SJCRH30 (cell line): ENCODE results near the gene ASPA. TPM values are rescaled to one million over a fixed set of nuclear protein-coding genes. Genes with fewer than 3 reads are reported as not detected.
"Not testable (repeated sequence)": the region's sequence is repeated elsewhere in the genome, so short reads cannot be mapped to it uniquely, and the experiment has no call there.

Experiments used
- DNase-seq, 2 experiments: peaks; one replicate each; pipeline ENCODE4 v3.0.0-alpha.2; 2015 to 2020
- H3K27ac ChIP-seq: fragments of 250-450 bp; sonication (Bioruptor Pico); 2 replicates; pipeline ENCODE4 v1.5.1; 2020; ENCODE audit warnings: mild to moderate bottlenecking, moderate library complexity
- H3K27me3 ChIP-seq: fragments of 250-450 bp; sonication (Bioruptor Pico); 2 replicates; pipeline ENCODE4 v1.5.1; 2020; ENCODE audit warnings: mild to moderate bottlenecking, moderate library complexity
- H3K36me3 ChIP-seq: fragments of 250-450 bp; sonication (Bioruptor Pico); 2 replicates; pipeline ENCODE4 v1.5.1; 2020; ENCODE audit warnings: mild to moderate bottlenecking, moderate library complexity
- H3K4me1 ChIP-seq: fragments of 250-450 bp; sonication (Bioruptor Pico); 2 replicates; pipeline ENCODE4 v1.5.1; 2020; ENCODE audit warnings: mild to moderate bottlenecking, moderate library complexity
- H3K4me3 ChIP-seq: fragments of 250-450 bp; sonication (Bioruptor Pico); 2 replicates; pipeline ENCODE4 v1.5.1; 2020; ENCODE audit warnings: mild to moderate bottlenecking, moderate library complexity
- H3K9me3 ChIP-seq: fragments of 250-450 bp; sonication (Bioruptor Pico); replicated peaks from 2 replicates; pipeline ENCODE4 v1.5.1; 2020; ENCODE audit warnings: mild to moderate bottlenecking, moderate library complexity
- total RNA-seq: library from RNA; depleted of rRNA; stranded (reverse); fragments of >200 nt; shearing (Covaris generic); gene quantifications from 2 replicates; pipeline ENCODE4 v1.2.3, GENCODE V29; 2014; rRNA removed

ASPA gene
- 0.02 TPM in 1 of 2 replicates, not detected in the other for total RNA-seq

GRCh38 chr17:3475812-3476610 lies at the start of gene ASPA:
TSS of gene ASPA (plus strand) at chr17:3475997. CDS start at chr17:3476160, 163 bp downstream.
- Histone ChIP-seq H3K36me3 (no peaks in the 10 kb centered on the region), H3K27ac (no peak within 1 kb of the TSS), H3K9me3 (no peaks in the 10 kb centered on the region), H3K27me3 (no peaks in the 10 kb centered on the region), H3K4me1 (no peaks in the 10 kb centered on the region), H3K4me3 (no peak within 1 kb of the TSS)
- no peak for DNase-seq

- not testable (repeated sequence) for H3K4me1 ChIP-seq, H3K9me3 ChIP-seq, H3K4me3 ChIP-seq, H3K27ac ChIP-seq, H3K36me3 ChIP-seq, H3K27me3 ChIP-seq
- DNase-seq = peak; percentile 31 to 36
Measured at GRCh38 chr17:3433215-3433614, 42.6 kb upstream of the ASPA start.

GRCh38 chr17:3433741-3434140 lies 42.1 kb upstream of the ASPA start, which contains the start of gene OR1E2:
TSS of gene OR1E2 (minus strand) at chr17:3433841. CDS start at chr17:3433841, 0 bp downstream.
- DNase-seq = no peak
- Histone ChIP-seq H3K4me3 (no peak within 1 kb of the TSS), H3K27me3 (no peaks in the 10 kb centered on the region), H3K36me3 (no peaks in the 10 kb centered on the region), H3K4me1 (no peaks in the 10 kb centered on the region), H3K27ac (no peak within 1 kb of the TSS), H3K9me3 (no peaks in the 10 kb centered on the region)

GRCh38 chr17:3438368-3438767 lies 37.4 kb upstream of the ASPA start:
- no peak overlapping the region for H3K4me3 ChIP-seq
- no peak for DNase-seq
- no peaks in the 10 kb centered on the region for H3K4me1 ChIP-seq
- no peaks in the 10 kb centered on the region for H3K36me3 ChIP-seq
- no peaks in the 10 kb centered on the region for H3K27me3 ChIP-seq
- H3K9me3 ChIP-seq = no peaks in the 10 kb centered on the region
- no peak overlapping the region for H3K27ac ChIP-seq

- Histone ChIP-seq H3K27me3 (no peaks in the 10 kb centered on the region), H3K4me1 (no peaks in the 10 kb centered on the region)
- DNase-seq = no peak
Measured at GRCh38 chr17:3440451-3440850, 35.3 kb upstream of the ASPA start.

GRCh38 chr17:3447625-3448024 lies 28.2 kb upstream of the ASPA start:
- H3K27ac ChIP-seq = no peak overlapping the region
- no peak overlapping the region for H3K4me3 ChIP-seq
- no peaks in the 10 kb centered on the region for H3K27me3 ChIP-seq
- no peaks in the 10 kb centered on the region for H3K9me3 ChIP-seq
- DNase-seq = peak in 1 of 2 experiments; percentile 2
- H3K36me3 ChIP-seq = no peaks in the 10 kb centered on the region
- H3K4me1 ChIP-seq = no peaks in the 10 kb centered on the region

More at GRCh38 chr17:3440451-3440850, 35.3 kb upstream of the ASPA start:
- Histone ChIP-seq H3K4me3 (no peak overlapping the region), H3K27ac (no peak overlapping the region), H3K9me3 (no peaks in the 10 kb centered on the region), H3K36me3 (no peaks in the 10 kb centered on the region)

GRCh38 chr17:3448059-3448665 lies 27.6 kb upstream of the ASPA start:
- H3K36me3 ChIP-seq = no peaks in the 10 kb centered on the region
- DNase-seq = no peak

GRCh38 chr17:3466355-3466754 lies 9.4 kb upstream of the ASPA start:
- not testable (repeated sequence) for H3K4me1 ChIP-seq, DNase-seq, H3K36me3 ChIP-seq, H3K27ac ChIP-seq, H3K4me3 ChIP-seq, H3K27me3 ChIP-seq, H3K9me3 ChIP-seq

More at GRCh38 chr17:3448059-3448665, 27.6 kb upstream of the ASPA start:
- Histone ChIP-seq H3K9me3 (no peaks in the 10 kb centered on the region), H3K27me3 (no peaks in the 10 kb centered on the region), H3K27ac (no peak overlapping the region), H3K4me1 (no peaks in the 10 kb centered on the region), H3K4me3 (no peak overlapping the region)

GRCh38 chr17:3469529-3469928 lies 6.3 kb upstream of the ASPA start:
- Histone ChIP-seq H3K4me1 (no peaks in the 10 kb centered on the region), H3K27me3 (no peaks in the 10 kb centered on the region), H3K27ac (no peak overlapping the region), H3K4me3 (no peak overlapping the region), H3K9me3 (no peaks in the 10 kb centered on the region), H3K36me3 (no peaks in the 10 kb centered on the region)
- DNase-seq = no peak

- no peak within 1 kb of the TSS for H3K4me3 ChIP-seq
- DNase-seq = no peak
- no peak within 1 kb of the TSS for H3K27ac ChIP-seq
- H3K27me3 ChIP-seq = no peaks in the 10 kb centered on the region
- H3K4me1 ChIP-seq = no peaks in the 10 kb centered on the region
- H3K36me3 ChIP-seq = no peaks in the 10 kb centered on the region
- H3K9me3 ChIP-seq = no peaks in the 10 kb centered on the region
Measured at GRCh38 chr17:3471599-3471998, 4.2 kb upstream of the ASPA start, which contains the start of gene SPATA22. TSS of gene SPATA22 (minus strand) at chr17:3471819. CDS start at chr17:3469325, 2,494 bp downstream.

GRCh38 chr17:3472137-3472536 lies 3.7 kb upstream of the ASPA start:
- H3K36me3 ChIP-seq = no peaks in the 10 kb centered on the region
- no peak overlapping the region for H3K4me3 ChIP-seq
- no peak overlapping the region for H3K27ac ChIP-seq
- DNase-seq = no peak
- no peaks in the 10 kb centered on the region for H3K27me3 ChIP-seq
- no peaks in the 10 kb centered on the region for H3K4me1 ChIP-seq
- no peaks in the 10 kb centered on the region for H3K9me3 ChIP-seq

- no peaks in the 10 kb centered on the region for H3K36me3 ChIP-seq
- no peak for DNase-seq
- H3K9me3 ChIP-seq = no peaks in the 10 kb centered on the region
- no peaks in the 10 kb centered on the region for H3K27me3 ChIP-seq
- H3K4me3 ChIP-seq = no peak overlapping the region
- H3K4me1 ChIP-seq = no peaks in the 10 kb centered on the region
- no peak overlapping the region for H3K27ac ChIP-seq
Measured at GRCh38 chr17:3474212-3474611, 1.6 kb upstream of the ASPA start.

- DNase-seq = no peak
- Histone ChIP-seq H3K27me3 (no peaks in the 10 kb centered on the region), H3K9me3 (no peaks in the 10 kb centered on the region), H3K36me3 (no peaks in the 10 kb centered on the region), H3K27ac (no peak overlapping the region), H3K4me3 (no peak overlapping the region), H3K4me1 (no peaks in the 10 kb centered on the region)
Measured at GRCh38 chr17:3475251-3475685, 529 bp upstream of the ASPA start.

GRCh38 chr17:3479988-3480387 lies 4.2 kb downstream of the ASPA start:
- Histone ChIP-seq H3K4me1 (no peaks in the 10 kb centered on the region), H3K36me3 (no peaks in the 10 kb centered on the region), H3K9me3 (no peaks in the 10 kb centered on the region), H3K4me3 (no peak overlapping the region), H3K27ac (no peak overlapping the region), H3K27me3 (no peaks in the 10 kb centered on the region)
- no peak for DNase-seq

- Histone ChIP-seq H3K27ac (no peak overlapping the region), H3K4me3 (no peak overlapping the region), H3K36me3 (no peaks in the 10 kb centered on the region), H3K27me3 (no peaks in the 10 kb centered on the region), H3K9me3 (no peaks in the 10 kb centered on the region), H3K4me1 (no peaks in the 10 kb centered on the region)
- DNase-seq = no peak
Measured at GRCh38 chr17:3482852-3483251, 7.1 kb downstream of the ASPA start.
